NCI-H2107 treated with DMSO at 0.1 percent for 48 hours (cell line): Measurements from ENCODE around the gene RPLP2.

ENCODE experiments used
- DNase-seq: peaks from one replicate; lab custom pipeline; 2025; ENCODE audit not compliant: unreplicated experiment; lab: John Stamatoyannopoulos, UW

RPLP2 gene

GRCh38 chr11:833114-833791, 23.5 kb downstream of the RPLP2 start:
- no peak for DNase-seq

GRCh38 chr11:833849-834311, 24.1 kb downstream of the RPLP2 start:
- DNase-seq, result no peak

- DNase-seq, result no peak
These were observed 24.9 kb downstream of the RPLP2 start for GRCh38 chr11:834371-835316.

- DNase-seq, result no peak
These were observed 26.5 kb downstream of the RPLP2 start for GRCh38 chr11:836274-836673.

GRCh38 chr11:836700-837099, 26.9 kb downstream of the RPLP2 start:
- DNase-seq, result no peak

- no peak for DNase-seq
These were observed 27.6 kb downstream of the RPLP2 start for GRCh38 chr11:837189-837989.

GRCh38 chr11:837990-838307, 28.2 kb downstream of the RPLP2 start:
- no peak for DNase-seq

- no peak for DNase-seq
These were observed 28.9 kb downstream of the RPLP2 start for GRCh38 chr11:838441-839279.

- DNase-seq, result no peak
These were observed 29.5 kb downstream of the RPLP2 start for GRCh38 chr11:839280-839623.

- no peak for DNase-seq
These were observed 30.3 kb downstream of the RPLP2 start for GRCh38 chr11:839875-840617.

GRCh38 chr11:841981-842369, 32.2 kb downstream of the RPLP2 start:
- no peak for DNase-seq

- DNase-seq, result peak; percentile 53
These were observed 32.7 kb downstream of the RPLP2 start, which contains the start of the genes POLR2L and TSPAN4 for GRCh38 chr11:842370-843002. Gene POLR2L, minus strand, starts transcription at chr11:842529. Its CDS starts 21 bp downstream, at chr11:842508. Gene TSPAN4, plus strand, starts transcription at chr11:842852. Its CDS starts 7,453 bp downstream, at chr11:850305.

GRCh38 chr11:843086-843734, 33.4 kb downstream of the RPLP2 start:
- DNase-seq, result no peak

GRCh38 chr11:843818-844692, 34.3 kb downstream of the RPLP2 start:
- no peak for DNase-seq

- DNase-seq, result no peak
These were observed 35.2 kb downstream of the RPLP2 start for GRCh38 chr11:844693-845644.

GRCh38 chr11:845872-846495, 36.2 kb downstream of the RPLP2 start:
- no peak for DNase-seq
